Loucy (cell line): ENCODE measurements around the gene DNAAF8.

Experiments
- EZH2phosphoT487 ChIP-seq: fragments of 200-600 bp; IDR thresholded peaks from 2 replicates; pipeline ENCODE4 v1.6.1; 2018; ENCODE audit warnings: antibody characterized with exemption, mild to moderate bottlenecking, moderate library complexity, borderline replicate concordance
- TF ChIP-seq, protein P1 (sequence below): fragments of 200-600 bp; sonication (generic); conservative IDR thresholded peaks from 2 replicates; pipeline ENCODE4 v1.5.1; 2014; ENCODE audit warnings: mild to moderate bottlenecking, antibody characterized with exemption, low read length

GRCh38 chr16:4771646-4772045, 37.3 kb downstream of the DNAAF8 start:
- TF ChIP-seq, protein P1, sequence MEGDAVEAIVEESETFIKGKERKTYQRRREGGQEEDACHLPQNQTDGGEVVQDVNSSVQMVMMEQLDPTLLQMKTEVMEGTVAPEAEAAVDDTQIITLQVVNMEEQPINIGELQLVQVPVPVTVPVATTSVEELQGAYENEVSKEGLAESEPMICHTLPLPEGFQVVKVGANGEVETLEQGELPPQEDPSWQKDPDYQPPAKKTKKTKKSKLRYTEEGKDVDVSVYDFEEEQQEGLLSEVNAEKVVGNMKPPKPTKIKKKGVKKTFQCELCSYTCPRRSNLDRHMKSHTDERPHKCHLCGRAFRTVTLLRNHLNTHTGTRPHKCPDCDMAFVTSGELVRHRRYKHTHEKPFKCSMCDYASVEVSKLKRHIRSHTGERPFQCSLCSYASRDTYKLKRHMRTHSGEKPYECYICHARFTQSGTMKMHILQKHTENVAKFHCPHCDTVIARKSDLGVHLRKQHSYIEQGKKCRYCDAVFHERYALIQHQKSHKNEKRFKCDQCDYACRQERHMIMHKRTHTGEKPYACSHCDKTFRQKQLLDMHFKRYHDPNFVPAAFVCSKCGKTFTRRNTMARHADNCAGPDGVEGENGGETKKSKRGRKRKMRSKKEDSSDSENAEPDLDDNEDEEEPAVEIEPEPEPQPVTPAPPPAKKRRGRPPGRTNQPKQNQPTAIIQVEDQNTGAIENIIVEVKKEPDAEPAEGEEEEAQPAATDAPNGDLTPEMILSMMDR = no peak
- TF ChIP-seq EZH2phosphoT487 = no peak
